LNCAP (cell line): ENCODE results near the gene LRCOL1.

Source experiments
- TF ChIP-seq, protein P1 (sequence below): fragments of 450-650 bp; IDR thresholded peaks from 2 replicates; pipeline ENCODE4 v1.5.1; 2017; ENCODE audit warnings: mild to moderate bottlenecking

Gene LRCOL1

GRCh38 chr12:132623072-132623869, 12.9 kb upstream of the LRCOL1 start:
- TF ChIP-seq, protein P1, sequence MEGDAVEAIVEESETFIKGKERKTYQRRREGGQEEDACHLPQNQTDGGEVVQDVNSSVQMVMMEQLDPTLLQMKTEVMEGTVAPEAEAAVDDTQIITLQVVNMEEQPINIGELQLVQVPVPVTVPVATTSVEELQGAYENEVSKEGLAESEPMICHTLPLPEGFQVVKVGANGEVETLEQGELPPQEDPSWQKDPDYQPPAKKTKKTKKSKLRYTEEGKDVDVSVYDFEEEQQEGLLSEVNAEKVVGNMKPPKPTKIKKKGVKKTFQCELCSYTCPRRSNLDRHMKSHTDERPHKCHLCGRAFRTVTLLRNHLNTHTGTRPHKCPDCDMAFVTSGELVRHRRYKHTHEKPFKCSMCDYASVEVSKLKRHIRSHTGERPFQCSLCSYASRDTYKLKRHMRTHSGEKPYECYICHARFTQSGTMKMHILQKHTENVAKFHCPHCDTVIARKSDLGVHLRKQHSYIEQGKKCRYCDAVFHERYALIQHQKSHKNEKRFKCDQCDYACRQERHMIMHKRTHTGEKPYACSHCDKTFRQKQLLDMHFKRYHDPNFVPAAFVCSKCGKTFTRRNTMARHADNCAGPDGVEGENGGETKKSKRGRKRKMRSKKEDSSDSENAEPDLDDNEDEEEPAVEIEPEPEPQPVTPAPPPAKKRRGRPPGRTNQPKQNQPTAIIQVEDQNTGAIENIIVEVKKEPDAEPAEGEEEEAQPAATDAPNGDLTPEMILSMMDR, result no peak

GRCh38 chr12:132622437-132623071, 12.2 kb upstream of the LRCOL1 start:
- TF ChIP-seq, protein P1, result no peak

DNA sequence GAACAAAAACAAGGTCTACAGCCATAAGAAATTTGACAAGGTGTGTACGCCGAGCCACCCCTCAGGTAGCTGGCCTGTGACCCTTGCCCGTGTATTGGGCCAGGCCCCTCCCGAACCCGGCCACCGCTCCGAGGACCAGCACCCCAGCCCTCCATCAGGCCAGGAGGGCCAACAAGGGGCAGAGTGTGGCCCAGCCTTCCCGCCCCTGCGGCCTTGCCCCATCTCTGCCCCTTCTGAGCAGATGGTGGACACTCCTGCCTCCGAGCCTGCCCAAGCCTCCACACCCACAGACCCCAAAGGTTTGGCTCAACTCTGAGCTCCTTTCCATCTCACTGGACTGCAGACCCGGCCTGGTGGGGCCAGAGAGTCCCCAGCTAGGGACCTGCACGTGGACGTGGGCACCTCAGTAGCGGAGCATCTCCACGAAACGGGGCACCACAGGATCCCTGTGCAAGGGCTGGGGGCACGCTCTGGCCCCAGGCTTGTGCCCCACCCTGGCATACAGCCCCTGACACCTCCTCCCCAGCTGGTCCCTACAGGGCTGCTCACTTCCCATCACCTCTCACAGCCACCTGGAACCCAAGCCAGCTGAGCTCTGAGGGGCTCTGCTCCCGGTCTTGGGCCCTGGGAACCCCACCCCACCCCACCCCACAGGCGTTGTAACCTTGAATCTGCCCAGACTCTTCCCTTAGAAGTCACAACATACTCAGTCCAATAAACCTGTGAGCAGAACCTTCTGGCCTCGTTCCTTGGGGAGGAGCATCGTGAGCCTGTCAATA, 11.5 kb upstream of the LRCOL1 start:
- TF ChIP-seq, protein P1, result no peak

DNA sequence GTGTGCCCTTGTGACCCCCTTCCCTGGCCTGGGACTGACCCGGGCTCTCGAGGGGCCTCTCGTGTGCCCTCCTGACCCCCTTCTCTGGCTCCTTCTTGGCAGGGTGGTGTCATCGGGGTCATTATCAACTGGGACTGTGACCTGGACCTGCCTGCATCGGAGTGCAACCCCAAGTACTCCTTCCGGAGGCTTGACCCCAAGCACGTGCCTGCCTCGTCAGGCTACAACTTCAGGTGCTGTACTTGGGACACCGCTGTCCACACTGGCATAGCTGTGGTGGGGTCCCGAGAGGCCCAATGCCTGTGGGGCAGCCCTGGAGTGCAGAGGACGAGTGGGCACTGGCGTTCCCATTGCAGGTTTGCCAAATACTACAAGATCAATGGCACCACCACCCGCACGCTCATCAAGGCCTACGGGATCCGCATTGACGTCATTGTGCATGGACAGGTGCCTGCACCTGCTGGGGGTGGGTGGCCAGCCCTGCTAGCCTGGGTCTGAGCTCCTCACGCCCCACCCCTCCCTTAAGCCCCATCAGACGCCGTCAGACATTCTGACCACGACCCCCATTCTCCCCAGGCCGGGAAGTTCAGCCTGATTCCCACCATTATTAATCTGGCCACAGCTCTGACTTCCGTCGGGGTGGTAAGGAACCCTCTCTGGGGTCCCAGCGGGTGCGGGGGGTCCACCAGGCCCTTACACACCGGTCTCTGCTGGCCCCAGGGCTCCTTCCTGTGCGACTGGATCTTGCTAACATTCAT, 10.7 kb upstream of the LRCOL1 start:
- TF ChIP-seq, protein P1, result no peak

DNA sequence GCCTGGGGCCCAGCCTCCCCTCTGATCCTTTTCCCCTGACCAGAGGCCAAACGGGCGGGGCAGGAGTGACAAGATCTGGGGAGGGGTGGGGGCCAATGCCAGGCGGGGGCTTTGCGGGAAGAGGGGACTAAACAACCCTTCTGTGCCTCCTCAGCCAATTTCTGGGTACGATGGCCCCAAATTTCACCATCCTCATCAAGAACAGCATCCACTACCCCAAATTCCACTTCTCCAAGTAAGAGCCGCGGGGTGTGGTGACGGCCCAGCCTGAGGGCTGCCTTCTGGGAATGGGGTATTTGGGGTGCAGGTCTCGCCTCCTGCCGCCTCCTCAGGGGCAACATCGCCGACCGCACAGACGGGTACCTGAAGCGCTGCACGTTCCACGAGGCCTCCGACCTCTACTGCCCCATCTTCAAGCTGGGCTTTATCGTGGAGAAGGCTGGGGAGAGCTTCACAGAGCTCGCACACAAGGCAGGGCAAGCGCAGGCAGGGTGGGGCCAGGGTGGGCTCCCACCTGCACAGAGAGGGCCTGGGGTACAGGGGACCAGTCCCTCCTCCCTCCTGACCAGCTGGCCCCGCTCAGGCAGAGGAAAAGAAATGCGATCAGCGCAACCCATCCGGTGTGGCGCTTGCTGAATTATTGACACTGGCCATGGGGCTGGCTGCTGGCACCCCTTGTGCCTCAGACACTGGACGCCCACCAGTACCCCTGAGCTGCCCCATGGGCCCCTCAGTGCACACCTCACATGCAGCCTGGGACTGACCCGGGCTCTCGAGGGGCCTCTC, 9.9 kb upstream of the LRCOL1 start:
- TF ChIP-seq, protein P1, result no peak

DNA sequence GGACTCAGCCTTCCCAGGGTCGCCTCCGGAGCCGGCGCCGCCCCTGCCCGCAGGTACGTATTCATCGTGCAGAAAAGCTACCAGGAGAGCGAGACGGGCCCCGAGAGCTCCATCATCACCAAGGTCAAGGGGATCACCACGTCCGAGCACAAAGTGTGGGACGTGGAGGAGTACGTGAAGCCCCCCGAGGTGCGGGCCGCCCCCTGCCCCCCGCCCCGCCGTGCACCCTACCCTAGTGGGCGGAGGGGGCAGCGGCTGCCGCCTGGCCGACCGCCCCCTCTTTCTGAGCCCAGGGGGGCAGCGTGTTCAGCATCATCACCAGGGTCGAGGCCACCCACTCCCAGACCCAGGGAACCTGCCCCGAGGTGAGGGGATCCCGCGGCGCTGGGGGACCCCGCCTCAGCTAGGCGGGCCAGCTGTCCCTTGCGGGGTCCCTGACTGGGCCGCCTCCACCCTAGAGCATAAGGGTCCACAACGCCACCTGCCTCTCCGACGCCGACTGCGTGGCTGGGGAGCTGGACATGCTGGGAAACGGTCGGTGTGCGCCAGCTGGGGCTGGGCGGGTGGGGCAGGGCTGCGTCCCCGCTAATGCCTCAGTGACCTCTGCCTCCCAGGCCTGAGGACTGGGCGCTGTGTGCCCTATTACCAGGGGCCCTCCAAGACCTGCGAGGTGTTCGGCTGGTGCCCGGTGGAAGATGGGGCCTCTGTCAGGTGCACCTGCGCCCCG, 9.2 kb upstream of the LRCOL1 start:
- TF ChIP-seq, protein P1, result no peak
